Vagina (tissue), 2 donors: ENCODE results near the gene ZNF615.

ENCODE experiments used
- CTCF ChIP-seq, 3 experiments: fragments of 450-650 bp in 2 of 3; fragments of 200-600 bp in 1 of 3; sonication (generic) in 1 of 3; IDR thresholded peaks; one replicate each; pipeline ENCODE4 v1.5.1; 2017 to 2019; ENCODE audit warnings: antibody characterized with exemption in 3 of 3, mild to moderate bottlenecking in 2 of 3, moderate library complexity in 2 of 3
- POLR2AphosphoS5 ChIP-seq, 2 donors: sonication (generic); formaldehyde crosslinking; IDR thresholded peaks; one replicate each; pipeline ENCODE4 v1.9.0; 2017; ENCODE audit warnings: antibody characterized with exemption in 2 of 2, mild to moderate bottlenecking in 2 of 2, low read depth in 1 of 2; ENCODE audit not compliant: insufficient read depth in 1 of 2

DNA sequence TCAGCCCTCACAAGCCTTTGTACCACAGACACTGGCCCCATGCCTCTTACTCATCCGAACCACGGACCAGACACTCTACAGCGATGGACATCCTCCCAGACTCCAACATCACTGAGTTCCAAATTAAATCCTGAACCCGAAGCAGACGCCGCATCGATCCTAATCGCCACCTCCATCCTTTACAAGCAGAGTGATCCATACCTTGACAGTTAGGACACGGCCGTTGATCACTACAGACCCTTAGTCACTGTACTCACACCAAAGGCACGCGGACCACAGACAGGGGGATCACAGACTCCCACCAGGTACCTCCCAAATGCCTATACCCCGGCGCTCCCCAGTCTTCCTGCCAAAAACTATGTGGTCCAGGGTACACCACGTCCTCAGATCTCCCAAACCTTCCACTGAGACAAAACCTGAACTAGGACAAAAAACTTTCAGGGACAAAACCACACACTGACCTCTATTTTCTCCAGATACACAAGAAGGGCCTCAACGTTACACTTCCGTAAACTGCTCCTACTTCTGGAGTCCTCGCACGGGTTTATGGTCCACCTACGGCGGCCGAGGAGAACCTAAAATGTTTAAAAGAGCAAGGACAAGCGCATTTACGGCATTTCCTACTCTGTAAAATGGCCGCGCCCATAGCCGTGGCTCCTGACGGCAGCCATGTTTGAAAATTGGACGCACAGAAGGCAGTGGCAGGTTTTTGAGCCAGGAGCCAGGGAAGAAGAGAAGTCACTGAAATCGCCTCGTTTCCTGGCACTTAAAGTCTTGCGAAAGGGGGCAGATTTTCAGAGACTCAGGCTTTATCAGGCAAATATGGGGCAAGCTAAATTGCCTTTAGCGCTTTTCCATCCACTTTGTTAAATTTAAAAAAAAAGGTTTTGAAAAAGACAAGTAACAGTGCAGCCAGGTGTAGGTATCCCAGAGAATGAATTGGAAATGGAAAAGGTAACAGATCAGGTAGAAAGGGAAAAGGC lies 21.4 kb downstream of the ZNF615 start, which contains the start of gene ZNF350:
- peak in 1 of 2 donors; percentile 100 for TF ChIP-seq POLR2AphosphoS5 (IDR thresholded peaks at IDR 0.05; ENCODE audit: insufficient read depth in 1 of 2, low read depth in 1 of 2)
- no peak for TF ChIP-seq CTCF (IDR thresholded peaks at IDR 0.05)
